Thyroid gland (tissue), 4 donors: ENCODE results near the gene HACL1.

Experiments
- POLR2A ChIP-seq, 2 donors: fragments of 450-650 bp; IDR thresholded peaks; one replicate each; pipeline ENCODE4 v1.6.1; 2017; ENCODE audit warnings: antibody characterized with exemption in 2 of 2, mild to moderate bottlenecking in 2 of 2, moderate library complexity in 1 of 2
- TF ChIP-seq, protein P1 (sequence below), 6 experiments: fragments of 200-600 bp in 3 of 6; fragments of 450-650 bp in 3 of 6; sonication (generic) in 3 of 6; IDR thresholded peaks; one replicate each; pipeline ENCODE4 v1.5.1; 2016 to 2019; ENCODE audit warnings: antibody characterized with exemption in 6 of 6, mild to moderate bottlenecking in 2 of 6, inconsistent platforms in 1 of 6, moderate library complexity in 1 of 6

- TF ChIP-seq POLR2A (IDR thresholded peaks at IDR 0.05): no peak
- TF ChIP-seq, protein P1, sequence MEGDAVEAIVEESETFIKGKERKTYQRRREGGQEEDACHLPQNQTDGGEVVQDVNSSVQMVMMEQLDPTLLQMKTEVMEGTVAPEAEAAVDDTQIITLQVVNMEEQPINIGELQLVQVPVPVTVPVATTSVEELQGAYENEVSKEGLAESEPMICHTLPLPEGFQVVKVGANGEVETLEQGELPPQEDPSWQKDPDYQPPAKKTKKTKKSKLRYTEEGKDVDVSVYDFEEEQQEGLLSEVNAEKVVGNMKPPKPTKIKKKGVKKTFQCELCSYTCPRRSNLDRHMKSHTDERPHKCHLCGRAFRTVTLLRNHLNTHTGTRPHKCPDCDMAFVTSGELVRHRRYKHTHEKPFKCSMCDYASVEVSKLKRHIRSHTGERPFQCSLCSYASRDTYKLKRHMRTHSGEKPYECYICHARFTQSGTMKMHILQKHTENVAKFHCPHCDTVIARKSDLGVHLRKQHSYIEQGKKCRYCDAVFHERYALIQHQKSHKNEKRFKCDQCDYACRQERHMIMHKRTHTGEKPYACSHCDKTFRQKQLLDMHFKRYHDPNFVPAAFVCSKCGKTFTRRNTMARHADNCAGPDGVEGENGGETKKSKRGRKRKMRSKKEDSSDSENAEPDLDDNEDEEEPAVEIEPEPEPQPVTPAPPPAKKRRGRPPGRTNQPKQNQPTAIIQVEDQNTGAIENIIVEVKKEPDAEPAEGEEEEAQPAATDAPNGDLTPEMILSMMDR (IDR thresholded peaks at IDR 0.05): no peak
Observed at GRCh38 chr3:15614958-15615357, 13.6 kb upstream of the HACL1 start.
